Measurements from ENCODE around the gene SH2D4B. TPM values are rescaled to one million over a fixed set of nuclear protein-coding genes. Genes with fewer than 3 reads are reported as not detected.

SH2D4B gene
- total and polyA plus RNA-seq, 8 donors, result 0.09 to 0.37 (median 0.20) TPM

DNA sequence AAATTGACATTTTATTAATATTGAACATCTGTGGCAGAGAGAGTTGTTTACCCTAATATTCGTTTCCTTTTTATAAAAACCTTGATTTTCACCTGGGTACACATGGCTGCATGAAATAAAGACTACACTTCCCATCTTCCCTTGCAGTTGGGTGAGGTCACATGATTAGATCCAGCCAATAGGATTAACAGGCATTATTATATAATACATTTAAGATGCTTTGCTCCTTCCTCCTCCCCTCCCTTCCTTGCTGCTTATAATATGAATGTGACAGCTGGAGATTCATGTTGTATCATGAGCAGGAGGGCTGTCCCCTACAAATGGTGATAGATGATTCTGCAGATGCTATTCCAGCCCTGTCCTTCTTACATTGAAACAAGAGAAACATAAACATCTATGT is 146.6 kb downstream of the SH2D4B start:
- no peaks in the 10 kb centered on the region for H3K4me1 ChIP-seq
- no peak overlapping the region for H3K4me3 ChIP-seq
- intact Hi-C loops (cut with DNase I), result no loop called here
- H3K9me3 ChIP-seq, result no peaks in the 10 kb centered on the region
- TF ChIP-seq, protein P1, sequence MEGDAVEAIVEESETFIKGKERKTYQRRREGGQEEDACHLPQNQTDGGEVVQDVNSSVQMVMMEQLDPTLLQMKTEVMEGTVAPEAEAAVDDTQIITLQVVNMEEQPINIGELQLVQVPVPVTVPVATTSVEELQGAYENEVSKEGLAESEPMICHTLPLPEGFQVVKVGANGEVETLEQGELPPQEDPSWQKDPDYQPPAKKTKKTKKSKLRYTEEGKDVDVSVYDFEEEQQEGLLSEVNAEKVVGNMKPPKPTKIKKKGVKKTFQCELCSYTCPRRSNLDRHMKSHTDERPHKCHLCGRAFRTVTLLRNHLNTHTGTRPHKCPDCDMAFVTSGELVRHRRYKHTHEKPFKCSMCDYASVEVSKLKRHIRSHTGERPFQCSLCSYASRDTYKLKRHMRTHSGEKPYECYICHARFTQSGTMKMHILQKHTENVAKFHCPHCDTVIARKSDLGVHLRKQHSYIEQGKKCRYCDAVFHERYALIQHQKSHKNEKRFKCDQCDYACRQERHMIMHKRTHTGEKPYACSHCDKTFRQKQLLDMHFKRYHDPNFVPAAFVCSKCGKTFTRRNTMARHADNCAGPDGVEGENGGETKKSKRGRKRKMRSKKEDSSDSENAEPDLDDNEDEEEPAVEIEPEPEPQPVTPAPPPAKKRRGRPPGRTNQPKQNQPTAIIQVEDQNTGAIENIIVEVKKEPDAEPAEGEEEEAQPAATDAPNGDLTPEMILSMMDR (IDR thresholded peaks at IDR 0.05), result no peak
- no peak for DNase-seq
- no peak overlapping the region for H3K27ac ChIP-seq
- ATAC-seq, result no peak
- H3K36me3 ChIP-seq, result no peaks in the 10 kb centered on the region
- no peaks in the 10 kb centered on the region for H3K27me3 ChIP-seq

DNA sequence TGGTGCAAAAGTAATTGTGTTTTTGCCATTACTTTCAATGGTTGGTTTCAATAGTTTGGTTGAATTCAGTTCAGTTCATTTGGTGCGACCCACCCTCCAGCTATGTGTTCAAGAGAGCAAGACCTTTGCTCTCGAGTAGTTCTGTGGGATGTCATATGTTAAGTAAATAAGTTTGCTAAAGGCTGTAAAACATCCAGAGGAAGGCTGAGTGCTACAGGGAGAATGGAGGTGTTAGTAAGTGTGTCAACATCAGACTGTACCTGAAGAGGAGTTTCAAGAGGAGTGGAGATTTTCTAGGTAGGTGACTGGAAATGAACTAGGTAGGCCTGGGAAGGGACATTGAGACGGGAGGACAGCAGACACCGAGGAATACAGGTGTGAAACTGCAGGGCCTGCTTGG is 147.7 kb downstream of the SH2D4B start:
- no peaks in the 10 kb centered on the region for H3K4me1 ChIP-seq
- intact Hi-C loops (cut with DNase I), result no loop called here
- H3K27ac ChIP-seq, result no peak overlapping the region
- TF ChIP-seq, protein P1 (IDR thresholded peaks at IDR 0.05), result no peak
- no peak overlapping the region for H3K4me3 ChIP-seq
- no peak for DNase-seq
- H3K36me3 ChIP-seq, result no peaks in the 10 kb centered on the region
- ATAC-seq, result peak; percentile 66
- H3K9me3 ChIP-seq, result no peaks in the 10 kb centered on the region
- H3K27me3 ChIP-seq, result peaks cover 0 to 2% of the 10 kb centered on the region in 2 donors

DNA sequence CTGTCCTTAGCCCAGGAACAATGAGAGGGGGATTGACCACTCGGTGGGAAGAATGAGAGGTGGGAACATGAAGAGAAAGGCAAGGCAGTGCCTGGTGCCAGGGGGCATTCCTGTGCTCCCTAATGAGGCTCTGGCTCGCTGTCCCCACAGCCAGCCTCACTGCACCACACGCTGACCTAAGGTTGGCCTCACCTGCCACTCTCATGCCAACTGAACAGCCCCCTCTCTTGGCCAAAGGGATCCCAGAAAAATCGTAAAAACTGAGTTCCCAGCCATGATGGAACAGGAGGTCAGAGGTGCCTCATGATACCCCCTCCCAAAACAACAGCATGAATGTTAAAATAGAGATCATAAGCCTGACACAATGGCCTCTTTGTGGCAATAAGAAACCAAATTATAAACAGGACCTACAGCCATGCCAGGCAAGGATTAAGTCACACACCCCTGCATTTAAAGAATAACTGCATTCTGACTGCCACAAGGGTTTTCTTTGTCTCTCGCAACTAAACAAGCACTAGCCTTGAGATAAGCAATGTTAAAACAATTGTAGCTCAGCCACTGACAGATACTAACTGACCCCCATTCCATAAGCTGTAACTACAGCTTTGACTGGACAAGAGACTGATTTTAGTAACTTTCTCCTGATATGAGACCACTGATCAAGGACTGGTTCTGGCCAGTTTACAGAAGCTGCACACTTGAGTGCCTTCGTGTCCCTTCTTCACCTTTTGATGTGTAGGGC is 149.2 kb downstream of the SH2D4B start:
- no peak overlapping the region for H3K27ac ChIP-seq
- TF ChIP-seq, protein P1 (IDR thresholded peaks at IDR 0.05), result no peak
- peaks cover 0 to 11% of the 10 kb centered on the region in 2 donors for H3K27me3 ChIP-seq
- DNase-seq (no peak), ATAC-seq (no peak)
- intact Hi-C loops (cut with DNase I), result no loop called here
- H3K4me3 ChIP-seq, result no peak overlapping the region
- no peaks in the 10 kb centered on the region for H3K9me3 ChIP-seq
- H3K36me3 ChIP-seq, result no peaks in the 10 kb centered on the region
- H3K4me1 ChIP-seq, result no peaks in the 10 kb centered on the region

DNA sequence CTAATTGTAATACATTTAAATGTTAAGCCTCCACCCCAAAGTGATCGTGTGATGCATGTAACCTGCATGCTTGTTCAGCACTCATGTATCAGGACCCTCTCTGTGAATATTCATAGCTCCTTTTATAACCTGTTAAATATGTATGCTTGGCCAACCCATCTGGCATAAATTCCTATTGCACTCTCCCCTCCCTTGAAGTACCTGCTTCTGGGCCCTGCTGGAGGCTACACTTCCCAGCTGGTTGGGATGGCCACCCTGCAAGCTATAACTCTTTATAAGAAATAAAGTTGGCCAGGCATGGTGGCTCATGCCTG is 149.7 kb downstream of the SH2D4B start:
- Histone ChIP-seq H3K27ac (no peak overlapping the region), H3K4me1 (no peaks in the 10 kb centered on the region), H3K27me3 (peaks cover 0 to 11% of the 10 kb centered on the region in 2 donors), H3K36me3 (no peaks in the 10 kb centered on the region), H3K9me3 (no peaks in the 10 kb centered on the region), H3K4me3 (no peak overlapping the region)
- ATAC-seq, result no peak
- DNase-seq, result no peak
- TF ChIP-seq, protein P1 (IDR thresholded peaks at IDR 0.05), result no peak
- intact Hi-C loops (cut with DNase I), result no loop called here

DNA sequence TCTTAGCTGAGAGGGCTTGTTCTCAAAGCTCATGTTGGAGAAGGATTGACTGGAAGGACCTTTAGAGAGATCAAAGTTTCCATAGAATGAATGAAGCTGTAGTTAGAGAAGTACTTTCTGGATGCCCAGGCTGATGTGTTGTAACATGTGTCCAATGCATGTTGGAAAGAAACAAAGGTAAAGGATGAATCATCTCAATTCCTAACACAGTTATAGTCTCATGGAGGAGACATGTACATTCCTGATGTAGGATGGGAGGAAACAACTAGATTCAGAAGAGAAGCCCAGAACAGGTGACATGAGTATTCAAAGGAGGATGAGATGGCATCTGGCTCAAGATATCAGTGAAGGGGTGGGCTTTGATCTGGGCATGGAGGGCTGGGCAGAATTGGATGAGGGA is 152.7 kb downstream of the SH2D4B start:
- Histone ChIP-seq H3K4me3 (no peak overlapping the region), H3K4me1 (no peaks in the 10 kb centered on the region), H3K9me3 (no peaks in the 10 kb centered on the region), H3K27me3 (peaks cover 0 to 11% of the 10 kb centered on the region in 2 donors), H3K36me3 (no peaks in the 10 kb centered on the region), H3K27ac (no peak overlapping the region)
- ATAC-seq (no peak), DNase-seq (no peak)
- intact Hi-C loops (cut with DNase I), result no loop called here
- TF ChIP-seq, protein P1 (IDR thresholded peaks at IDR 0.05), result no peak

Data from left lung (tissue), 10 donors.